NCI-H446 treated with DMSO at 0.1 percent for 48 hours (cell line): Measurements from ENCODE around the gene CAB39.

ENCODE experiments used
- DNase-seq: peaks from one replicate; lab custom pipeline; 2025; lab: John Stamatoyannopoulos, UW

The CAB39 gene

GRCh38 chr2:230863442-230864121, 150.9 kb downstream of the CAB39 start:
- no peak for DNase-seq

GRCh38 chr2:230864122-230864604, 151.5 kb downstream of the CAB39 start:
- no peak for DNase-seq

- DNase-seq, result no peak
Measured at GRCh38 chr2:230864605-230865306, 152.1 kb downstream of the CAB39 start, which contains the start of gene ITM2C. ITM2C (plus strand) TSS chr2:230864942; CDS start chr2:230865026, 84 bp downstream.

- DNase-seq, result no peak
Measured at GRCh38 chr2:230865307-230865765, 152.7 kb downstream of the CAB39 start.

- DNase-seq, result no peak
Measured at GRCh38 chr2:230865766-230866755, 153.4 kb downstream of the CAB39 start.

GRCh38 chr2:230866756-230867523, 154.3 kb downstream of the CAB39 start:
- DNase-seq, result peak; percentile 23

- no peak for DNase-seq
Measured at GRCh38 chr2:230868161-230868946, 155.7 kb downstream of the CAB39 start.

- DNase-seq, result no peak
Measured at GRCh38 chr2:230868947-230869913, 156.6 kb downstream of the CAB39 start.

GRCh38 chr2:230869914-230870543, 157.4 kb downstream of the CAB39 start:
- DNase-seq, result no peak
